HG03175 (cell line): ENCODE data around the gene PIN1.
"Not testable (repeated sequence)": the region's sequence is repeated elsewhere in the genome, so short reads cannot be mapped to it uniquely, and the experiment has no call there.

Source experiments
- ATAC-seq: cut with Tn5 transposase; IDR thresholded peaks from one replicate; pipeline ENCODE4 v1.9.1; 2021; ENCODE audit warnings: mild to moderate bottlenecking, moderate library complexity; ENCODE audit not compliant: unreplicated experiment

The PIN1 gene

GRCh38 chr19:9818175-9818733 lies 16.9 kb upstream of the PIN1 start:
- ATAC-seq, result no peak

GRCh38 chr19:9818734-9819595 lies 16.2 kb upstream of the PIN1 start, which contains the start of gene FBXL12:
Gene FBXL12 (minus strand): TSS chr19:9819079. CDS start chr19:9818813, 266 bp downstream.
- ATAC-seq, result peak; percentile 88

DNA sequence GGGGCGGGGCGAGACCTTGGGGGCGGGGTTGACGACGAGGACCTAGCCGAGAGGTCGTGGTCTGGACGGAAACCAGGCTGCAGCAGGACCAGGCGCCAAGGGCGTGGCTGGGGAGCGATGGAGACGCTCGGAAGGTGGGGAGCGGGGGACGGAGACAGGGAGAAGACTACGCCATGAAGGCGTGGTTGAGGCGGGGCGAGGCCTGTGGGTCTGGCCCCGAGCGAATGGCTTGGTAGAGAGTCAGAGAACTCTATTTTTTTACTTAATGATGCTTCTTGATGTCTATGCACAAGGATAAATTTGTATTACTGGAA lies 15.6 kb upstream of the PIN1 start:
- ATAC-seq, result no peak

DNA sequence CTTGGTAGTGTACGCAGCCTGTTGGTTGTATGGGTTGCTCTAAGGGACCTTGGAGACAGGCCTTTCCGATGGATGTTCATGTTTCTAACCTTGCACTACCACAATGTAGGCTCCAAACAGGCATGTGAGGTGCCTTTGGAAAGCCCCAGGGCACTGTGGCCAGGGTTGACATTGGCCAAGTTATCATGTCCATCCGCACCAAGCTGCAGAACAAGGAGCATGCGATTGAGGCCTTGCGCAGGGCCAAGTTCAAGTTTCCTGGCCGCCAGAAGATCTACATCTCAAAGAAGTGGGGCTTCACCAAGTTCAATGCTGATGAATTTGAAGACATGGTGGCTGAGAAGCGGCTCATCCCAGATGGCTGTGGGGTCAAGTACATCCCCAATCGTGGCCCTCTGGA lies 15.1 kb upstream of the PIN1 start:
- not testable (repeated sequence) for ATAC-seq

DNA sequence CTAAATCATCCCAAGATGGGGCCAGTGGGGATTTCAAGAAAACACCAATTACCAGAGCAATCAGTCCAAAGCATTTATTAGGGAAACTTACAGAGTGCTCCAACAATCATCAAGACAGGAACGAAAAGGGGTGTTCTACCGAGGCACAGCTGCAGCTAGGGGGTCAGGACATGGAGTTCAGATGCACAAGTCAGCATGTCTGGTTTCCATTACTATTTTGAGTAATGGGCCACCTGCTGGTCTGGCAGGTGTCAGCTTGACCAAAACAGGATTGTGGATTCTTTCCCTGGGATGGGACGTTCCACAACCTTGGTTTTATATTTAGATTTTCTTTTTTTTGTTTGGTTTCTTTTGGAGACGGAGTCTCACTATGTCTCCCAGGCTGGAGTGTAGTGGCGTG lies 11.3 kb upstream of the PIN1 start:
- no peak for ATAC-seq

DNA sequence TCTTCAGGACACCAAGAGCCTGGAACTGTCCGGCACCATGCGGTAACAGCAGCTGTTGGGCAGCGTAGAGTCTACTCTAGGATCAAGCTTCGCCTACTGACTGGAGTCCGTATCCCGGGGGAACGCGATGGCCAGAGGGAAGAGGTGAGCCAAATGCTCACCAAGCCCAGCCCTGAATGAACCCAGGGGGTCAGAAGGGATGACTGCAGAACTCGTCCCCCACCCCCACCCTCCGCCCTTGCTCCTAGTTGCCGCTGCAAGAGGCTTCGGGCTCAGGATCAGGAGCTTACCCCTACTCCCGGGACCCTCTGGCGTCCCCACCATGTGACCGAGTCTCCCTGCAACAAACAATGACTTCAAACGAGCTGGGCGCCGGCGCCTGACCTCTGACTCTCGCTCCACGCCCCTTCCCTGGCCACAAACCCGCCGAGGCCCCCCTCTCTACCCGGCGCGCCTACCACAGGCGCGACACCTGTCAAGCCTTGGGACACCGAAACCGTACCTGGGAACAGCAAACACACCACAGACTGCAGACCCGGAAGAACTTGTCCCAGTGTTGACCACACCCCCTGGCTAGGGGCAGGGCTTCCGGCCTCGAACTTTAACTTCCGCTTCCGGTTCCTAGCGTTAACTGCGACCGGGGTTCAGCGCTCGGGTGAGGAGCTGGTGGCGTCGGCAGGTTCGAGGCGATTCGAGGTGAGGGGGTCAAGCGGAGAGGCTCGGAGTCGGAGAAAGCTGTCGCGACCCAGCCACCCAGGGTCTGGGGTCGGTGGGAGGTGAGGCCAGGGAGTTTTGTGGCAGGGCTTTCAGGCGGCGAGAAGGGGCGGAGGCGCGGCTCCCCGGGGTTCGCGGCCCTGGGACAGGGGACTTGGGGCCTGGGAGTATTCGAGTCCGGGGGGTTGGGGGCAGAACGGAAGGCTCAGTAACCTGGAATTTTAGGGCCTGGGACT lies 7.6 kb upstream of the PIN1 start, which contains the start of gene UBL5:
UBL5 (plus strand) TSS at position 630 of the 950 bp plus-strand sequence. CDS start 420 bp downstream, outside the sequence.
- ATAC-seq, result peak; percentile 93

DNA sequence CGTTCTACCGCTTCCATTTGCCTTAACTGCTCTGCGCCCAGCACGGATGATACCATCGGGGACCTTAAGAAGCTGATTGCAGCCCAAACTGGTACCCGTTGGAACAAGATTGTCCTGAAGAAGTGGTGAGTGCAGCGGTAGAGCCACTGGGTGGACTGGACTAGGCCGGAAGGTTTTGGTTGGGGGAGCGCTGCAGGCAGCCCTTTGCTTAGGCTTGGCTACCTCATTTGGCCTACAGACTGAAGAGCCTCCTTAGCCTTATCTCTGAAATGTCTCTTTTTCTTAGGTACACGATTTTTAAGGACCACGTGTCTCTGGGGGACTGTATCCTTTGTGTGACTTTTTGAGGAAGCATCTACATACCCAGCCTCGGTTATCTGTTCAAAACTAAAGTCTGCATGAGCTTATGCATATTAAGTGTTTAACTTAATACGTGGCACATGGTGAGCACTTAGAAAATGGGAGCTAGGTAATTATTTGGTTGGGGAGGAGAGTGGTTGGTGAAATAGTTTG lies 6.5 kb upstream of the PIN1 start:
- no peak for ATAC-seq

DNA sequence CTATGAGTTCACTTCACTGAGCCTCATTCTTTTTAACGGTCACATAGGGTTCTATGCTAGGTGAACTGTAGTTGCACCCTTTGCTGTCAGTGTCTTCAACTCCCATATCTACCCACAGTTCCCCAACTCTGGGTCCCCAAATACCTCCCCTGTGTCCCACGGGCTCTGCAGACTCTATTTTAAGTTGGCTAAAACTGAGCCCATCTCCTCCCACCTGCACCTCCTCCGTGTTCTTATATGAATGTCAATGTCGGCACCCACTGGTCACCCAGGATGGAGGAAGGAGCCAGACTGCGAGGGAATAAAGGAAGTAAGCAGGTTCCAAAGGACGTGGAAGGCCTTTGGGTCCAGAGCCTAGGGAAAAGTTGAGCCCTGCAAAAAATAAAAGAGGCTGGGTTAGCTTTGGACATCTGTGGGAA lies 802 bp upstream of the PIN1 start:
- no peak for ATAC-seq

DNA sequence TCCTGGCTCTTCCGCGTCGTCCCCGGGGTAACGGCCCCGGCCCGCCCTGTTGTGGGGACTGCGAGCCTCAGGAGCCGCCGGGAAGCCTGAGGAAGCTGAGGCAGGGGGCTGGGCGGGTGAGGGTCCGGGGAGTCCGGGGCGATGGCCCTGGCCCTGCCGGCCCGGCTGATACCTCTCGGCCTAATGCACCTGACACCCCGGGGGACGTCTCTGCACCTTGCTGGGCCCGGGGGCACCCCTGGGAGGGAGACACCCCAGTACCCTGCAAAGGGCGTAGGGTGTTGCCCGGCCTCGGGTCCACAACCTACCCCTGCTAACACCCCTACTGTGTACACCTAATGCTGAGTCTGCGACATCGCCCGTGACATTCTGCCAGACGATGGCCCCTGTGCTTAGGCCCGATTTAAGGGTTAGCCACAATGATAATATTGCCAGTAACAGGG lies 410 bp downstream of the PIN1 start:
- peak; percentile 8 for ATAC-seq

DNA sequence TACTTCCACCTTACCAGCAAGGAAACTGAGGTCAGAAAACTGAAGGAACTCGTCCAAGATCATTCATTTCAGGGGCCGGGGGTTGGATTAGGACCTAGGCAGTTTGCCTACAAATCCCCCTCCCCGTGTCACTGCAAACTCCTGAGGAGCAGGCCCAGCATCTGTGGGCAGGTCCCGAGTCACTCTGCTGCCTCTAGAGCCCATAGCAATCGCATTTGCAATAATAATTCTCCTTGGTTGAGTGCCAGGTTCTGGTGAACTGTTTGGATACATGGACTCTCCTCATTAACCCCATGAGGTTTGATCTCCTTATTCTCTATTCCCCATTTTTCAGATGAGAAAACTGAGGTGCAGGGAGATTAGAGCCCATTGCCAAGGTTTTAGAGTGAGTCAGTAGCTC lies 903 bp downstream of the PIN1 start:
- no peak for ATAC-seq

- ATAC-seq, result no peak
Measured at GRCh38 chr19:9838324-9838723, 3.2 kb downstream of the PIN1 start.

DNA sequence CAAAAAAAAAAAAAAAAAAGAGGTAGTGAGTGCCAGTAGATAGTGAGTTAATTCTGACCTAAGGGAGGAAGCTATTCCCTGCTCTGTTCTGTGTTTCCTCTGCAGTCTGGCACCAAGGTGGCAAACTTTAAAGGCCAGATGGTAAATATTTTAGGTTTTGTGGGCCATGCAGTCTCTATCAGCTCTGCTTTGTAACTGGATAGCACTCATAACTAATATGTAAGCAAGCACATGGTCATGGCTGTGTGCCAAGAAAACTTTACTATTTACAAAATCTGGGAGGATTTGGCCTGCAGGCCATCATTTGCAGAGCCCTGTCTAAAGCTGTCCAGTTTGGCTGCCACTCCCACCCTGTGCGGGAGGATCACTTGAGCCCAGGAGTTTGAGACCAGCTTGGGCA lies 4.3 kb downstream of the PIN1 start:
- no peak for ATAC-seq

- ATAC-seq, result no peak
Measured at GRCh38 chr19:9842834-9843625, 7.9 kb downstream of the PIN1 start.

GRCh38 chr19:9843626-9844273 lies 8.6 kb downstream of the PIN1 start:
- ATAC-seq, result not testable (repeated sequence)

DNA sequence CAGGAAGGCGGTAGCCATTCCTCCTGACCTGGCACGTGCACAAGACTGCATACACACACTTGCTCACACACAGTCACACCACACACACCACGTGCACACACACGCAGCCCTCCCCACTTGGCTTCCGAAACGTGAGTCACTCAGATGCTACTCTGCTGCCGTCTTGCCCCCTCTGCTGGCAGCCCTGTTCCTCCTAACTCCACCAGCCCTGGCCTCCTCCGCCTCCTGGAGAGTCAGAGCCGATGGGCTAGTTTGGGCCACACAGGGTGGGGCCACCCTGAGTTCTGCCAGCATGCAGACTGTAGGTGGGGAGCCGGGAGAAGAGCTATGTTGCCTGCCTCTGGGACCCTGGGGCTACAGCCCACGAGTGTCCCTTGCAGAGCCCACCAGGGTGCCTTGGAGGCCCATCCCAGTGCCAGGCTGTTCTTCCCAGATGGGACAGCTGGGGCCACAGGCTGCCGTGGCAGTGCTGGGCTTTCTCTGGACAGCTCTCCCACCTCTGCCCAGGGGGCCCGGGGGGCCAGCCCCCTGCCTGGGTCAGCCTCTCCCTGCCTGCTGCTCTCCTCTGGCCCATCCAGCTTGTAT lies 12.1 kb downstream of the PIN1 start:
- no peak for ATAC-seq

GRCh38 chr19:9848060-9848459 lies 12.9 kb downstream of the PIN1 start:
- ATAC-seq, result no peak

DNA sequence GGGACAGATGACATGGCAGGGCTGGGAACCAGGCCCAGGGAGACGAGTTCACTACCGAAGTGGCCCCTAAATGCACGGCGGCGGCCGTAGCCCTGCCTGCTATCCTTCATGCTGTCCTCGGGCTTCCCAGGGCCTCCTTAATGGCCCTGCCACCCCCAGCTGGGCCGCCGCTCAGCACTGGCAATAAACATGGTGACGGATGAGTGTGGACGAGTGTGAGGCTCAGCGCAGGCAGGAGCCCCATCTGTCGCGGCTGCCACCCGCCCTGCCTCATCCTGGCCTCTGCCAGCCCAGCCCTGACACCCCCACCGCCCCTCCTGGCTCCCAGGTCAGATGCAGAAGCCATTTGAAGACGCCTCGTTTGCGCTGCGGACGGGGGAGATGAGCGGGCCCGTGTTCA lies 13.6 kb downstream of the PIN1 start:
- no peak for ATAC-seq

DNA sequence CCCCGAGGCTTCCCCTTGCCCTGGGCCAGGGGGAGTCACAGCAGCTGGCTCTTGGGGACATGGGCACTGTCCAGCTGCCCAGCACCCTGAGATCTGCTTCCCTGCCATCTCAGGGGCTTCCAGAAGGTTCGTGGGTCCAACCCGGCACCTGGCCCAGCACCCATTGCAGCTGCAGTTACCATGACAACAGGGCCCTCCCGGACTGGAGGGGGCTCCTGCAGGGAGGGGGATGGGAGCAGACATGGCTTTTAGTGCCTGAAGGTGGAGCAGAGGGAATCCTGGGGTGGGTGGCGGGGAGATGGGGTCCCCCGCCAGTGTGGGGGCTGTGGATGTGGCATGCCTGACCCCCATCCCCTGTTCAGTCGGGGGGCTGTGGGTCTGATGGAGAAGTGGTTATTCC lies 14.7 kb downstream of the PIN1 start:
- no peak for ATAC-seq

DNA sequence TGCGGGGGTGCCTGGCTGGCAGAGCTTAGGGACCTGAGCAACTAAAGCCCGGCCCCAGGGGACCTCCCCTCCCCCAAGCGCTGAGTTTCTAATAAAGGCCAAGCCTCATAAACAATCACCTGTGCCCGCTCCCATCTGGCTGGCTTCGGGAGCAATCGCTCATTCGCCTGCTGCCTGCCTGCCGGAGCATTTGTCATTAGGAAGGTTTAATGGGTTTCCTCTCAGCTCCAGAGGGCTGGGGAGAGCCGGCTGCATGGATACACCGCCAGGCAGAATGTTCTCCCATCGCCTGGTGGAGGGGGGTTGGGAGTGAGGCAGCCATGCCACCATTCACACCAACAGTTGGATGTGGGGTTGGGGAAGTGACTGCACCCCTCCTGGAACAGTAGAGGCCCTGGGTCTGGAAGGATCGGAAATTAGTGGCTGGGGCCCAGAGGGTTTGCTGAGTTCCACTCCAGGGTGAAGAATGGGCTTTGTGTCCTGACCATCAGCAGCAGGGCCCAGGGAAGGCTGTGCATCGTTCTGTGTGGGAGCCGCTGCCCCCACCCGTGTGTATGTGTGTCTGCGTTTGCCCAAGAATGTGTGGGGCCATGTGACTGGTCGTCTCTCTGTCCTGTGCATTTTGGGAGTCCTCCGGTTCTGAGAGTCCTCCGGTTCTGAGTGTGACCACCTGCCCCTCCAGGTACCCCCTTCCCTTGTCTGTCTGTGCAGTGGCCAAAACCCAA lies 15.3 kb downstream of the PIN1 start:
- ATAC-seq, result no peak
